HG02870 (cell line): ENCODE results near the gene IL4I1.
A peak's percentile ranks its signal among the peaks of the same experiment; 100 is the strongest.

Experiments used
- ATAC-seq: cut with Tn5 transposase; IDR thresholded peaks from one replicate; pipeline ENCODE4 v1.9.1; 2021; ENCODE audit warnings: mild to moderate bottlenecking, moderate library complexity; ENCODE audit not compliant: unreplicated experiment

IL4I1 gene

GRCh38 chr19:49854378-49855263 is 42.1 kb downstream of the IL4I1 start:
- no peak for ATAC-seq

GRCh38 chr19:49853852-49854377 is 42.8 kb downstream of the IL4I1 start:
- no peak for ATAC-seq

GRCh38 chr19:49852631-49853126 is 44.0 kb downstream of the IL4I1 start:
- no peak for ATAC-seq

GRCh38 chr19:49851456-49852259 is 45.0 kb downstream of the IL4I1 start:
- ATAC-seq = peak; percentile 8

- peak; percentile 59 for ATAC-seq
Observed at GRCh38 chr19:49850487-49851342, 46.0 kb downstream of the IL4I1 start, which contains the start of gene PTOV1. Gene PTOV1, plus strand, starts transcription at chr19:49851159.

GRCh38 chr19:49850221-49850486 is 46.5 kb downstream of the IL4I1 start:
- no peak for ATAC-seq

GRCh38 chr19:49849433-49850220 is 47.1 kb downstream of the IL4I1 start:
- no peak for ATAC-seq

GRCh38 chr19:49848938-49849337 is 47.7 kb downstream of the IL4I1 start:
- ATAC-seq = no peak

GRCh38 chr19:49847731-49848696 is 48.7 kb downstream of the IL4I1 start:
- no peak for ATAC-seq

- no peak for ATAC-seq
Observed at GRCh38 chr19:49846408-49846807, 50.3 kb downstream of the IL4I1 start.

GRCh38 chr19:49845414-49845813 is 51.3 kb downstream of the IL4I1 start:
- ATAC-seq = no peak

GRCh38 chr19:49844138-49845095 is 52.3 kb downstream of the IL4I1 start:
- no peak for ATAC-seq

GRCh38 chr19:49843265-49843664 is 53.4 kb downstream of the IL4I1 start:
- ATAC-seq = no peak

- ATAC-seq = no peak
Observed at GRCh38 chr19:49840736-49841249, 55.9 kb downstream of the IL4I1 start.

GRCh38 chr19:49840321-49840720 is 56.4 kb downstream of the IL4I1 start:
- no peak for ATAC-seq

GRCh38 chr19:49839713-49840112 is 57.0 kb downstream of the IL4I1 start:
- no peak for ATAC-seq
